Measurements from ENCODE around the gene LMO1.

DNA sequence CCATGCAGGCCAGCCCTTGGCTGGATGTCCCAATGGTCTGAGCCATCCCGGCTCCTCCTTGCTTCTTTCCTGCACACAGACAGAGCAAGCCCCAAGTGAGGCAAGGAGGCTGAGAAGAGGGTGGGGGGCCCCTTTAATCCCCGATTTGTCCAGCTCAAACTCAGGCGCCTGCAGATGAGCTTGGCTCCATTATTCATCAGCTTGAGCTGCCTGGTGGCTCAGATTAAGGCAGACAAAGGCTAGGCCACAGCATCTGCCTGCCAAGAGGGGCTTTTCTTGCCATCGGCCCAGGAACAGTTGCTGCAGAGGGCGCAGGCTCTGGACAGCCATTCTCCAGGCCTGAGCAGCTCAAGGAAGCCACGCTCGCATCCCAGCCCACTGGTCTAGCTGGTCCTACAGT is 35.4 kb downstream of the LMO1 start:
- TF ChIP-seq, protein P1, sequence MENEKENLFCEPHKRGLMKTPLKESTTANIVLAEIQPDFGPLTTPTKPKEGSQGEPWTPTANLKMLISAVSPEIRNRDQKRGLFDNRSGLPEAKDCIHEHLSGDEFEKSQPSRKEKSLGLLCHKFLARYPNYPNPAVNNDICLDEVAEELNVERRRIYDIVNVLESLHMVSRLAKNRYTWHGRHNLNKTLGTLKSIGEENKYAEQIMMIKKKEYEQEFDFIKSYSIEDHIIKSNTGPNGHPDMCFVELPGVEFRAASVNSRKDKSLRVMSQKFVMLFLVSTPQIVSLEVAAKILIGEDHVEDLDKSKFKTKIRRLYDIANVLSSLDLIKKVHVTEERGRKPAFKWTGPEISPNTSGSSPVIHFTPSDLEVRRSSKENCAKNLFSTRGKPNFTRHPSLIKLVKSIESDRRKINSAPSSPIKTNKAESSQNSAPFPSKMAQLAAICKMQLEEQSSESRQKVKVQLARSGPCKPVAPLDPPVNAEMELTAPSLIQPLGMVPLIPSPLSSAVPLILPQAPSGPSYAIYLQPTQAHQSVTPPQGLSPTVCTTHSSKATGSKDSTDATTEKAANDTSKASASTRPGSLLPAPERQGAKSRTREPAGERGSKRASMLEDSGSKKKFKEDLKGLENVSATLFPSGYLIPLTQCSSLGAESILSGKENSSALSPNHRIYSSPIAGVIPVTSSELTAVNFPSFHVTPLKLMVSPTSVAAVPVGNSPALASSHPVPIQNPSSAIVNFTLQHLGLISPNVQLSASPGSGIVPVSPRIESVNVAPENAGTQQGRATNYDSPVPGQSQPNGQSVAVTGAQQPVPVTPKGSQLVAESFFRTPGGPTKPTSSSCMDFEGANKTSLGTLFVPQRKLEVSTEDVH (IDR thresholded peaks at IDR 0.05; ENCODE audit: low read depth, partially characterized antibody), result no peak
- TF ChIP-seq HDGF (IDR thresholded peaks at IDR 0.05), result no peak
- TF ChIP-seq, protein P2, sequence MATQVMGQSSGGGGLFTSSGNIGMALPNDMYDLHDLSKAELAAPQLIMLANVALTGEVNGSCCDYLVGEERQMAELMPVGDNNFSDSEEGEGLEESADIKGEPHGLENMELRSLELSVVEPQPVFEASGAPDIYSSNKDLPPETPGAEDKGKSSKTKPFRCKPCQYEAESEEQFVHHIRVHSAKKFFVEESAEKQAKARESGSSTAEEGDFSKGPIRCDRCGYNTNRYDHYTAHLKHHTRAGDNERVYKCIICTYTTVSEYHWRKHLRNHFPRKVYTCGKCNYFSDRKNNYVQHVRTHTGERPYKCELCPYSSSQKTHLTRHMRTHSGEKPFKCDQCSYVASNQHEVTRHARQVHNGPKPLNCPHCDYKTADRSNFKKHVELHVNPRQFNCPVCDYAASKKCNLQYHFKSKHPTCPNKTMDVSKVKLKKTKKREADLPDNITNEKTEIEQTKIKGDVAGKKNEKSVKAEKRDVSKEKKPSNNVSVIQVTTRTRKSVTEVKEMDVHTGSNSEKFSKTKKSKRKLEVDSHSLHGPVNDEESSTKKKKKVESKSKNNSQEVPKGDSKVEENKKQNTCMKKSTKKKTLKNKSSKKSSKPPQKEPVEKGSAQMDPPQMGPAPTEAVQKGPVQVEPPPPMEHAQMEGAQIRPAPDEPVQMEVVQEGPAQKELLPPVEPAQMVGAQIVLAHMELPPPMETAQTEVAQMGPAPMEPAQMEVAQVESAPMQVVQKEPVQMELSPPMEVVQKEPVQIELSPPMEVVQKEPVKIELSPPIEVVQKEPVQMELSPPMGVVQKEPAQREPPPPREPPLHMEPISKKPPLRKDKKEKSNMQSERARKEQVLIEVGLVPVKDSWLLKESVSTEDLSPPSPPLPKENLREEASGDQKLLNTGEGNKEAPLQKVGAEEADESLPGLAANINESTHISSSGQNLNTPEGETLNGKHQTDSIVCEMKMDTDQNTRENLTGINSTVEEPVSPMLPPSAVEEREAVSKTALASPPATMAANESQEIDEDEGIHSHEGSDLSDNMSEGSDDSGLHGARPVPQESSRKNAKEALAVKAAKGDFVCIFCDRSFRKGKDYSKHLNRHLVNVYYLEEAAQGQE (IDR thresholded peaks at IDR 0.05; ENCODE audit: low read depth, low read length), result no peak

All from GM12878 (cell line).